Activated naive CD4-positive, alpha-beta T cell treated with anti-CD3 and anti-CD28 coated beads for 36 hours (primary cell): ENCODE measurements around the gene CT83. TPM values are rescaled to one million over a fixed set of nuclear protein-coding genes. Genes with fewer than 3 reads are reported as not detected.

Experiments
- total RNA-seq, 2 experiments: library from RNA; stranded (reverse); gene quantifications; one replicate each; pipeline ENCODE4 v1.2.3, GENCODE V29; 2021

Gene CT83
- total RNA-seq, 2 experiments from 2014 or later: not detected

Other genes starting within 250 kb of the CT83 start
- not detected for gene SLC6A14, start 26.4 kb downstream of the CT83 start, total RNA-seq